Tibial nerve (tissue), 3 donors: ENCODE data around the gene OPALIN.

Experiments used
- CTCF ChIP-seq, 5 experiments: fragments of 200-600 bp in 3 of 5; fragments of 450-650 bp in 2 of 5; sonication (generic) in 3 of 5; IDR thresholded peaks; one replicate each; pipeline ENCODE4 v1.5.1; 2016 to 2019; ENCODE audit warnings: antibody characterized with exemption in 5 of 5, mild to moderate bottlenecking in 3 of 5, moderate library complexity in 2 of 5
- POLR2A ChIP-seq, 2 donors: fragments of 450-650 bp; IDR thresholded peaks; one replicate each; pipeline ENCODE4 v1.6.1; 2017; ENCODE audit warnings: antibody characterized with exemption in 2 of 2, mild to moderate bottlenecking in 2 of 2, moderate library complexity in 2 of 2

GRCh38 chr10:96352027-96352426 is 6.8 kb downstream of the OPALIN start:
- TF ChIP-seq POLR2A (IDR thresholded peaks at IDR 0.05): no peak
- no peak for TF ChIP-seq CTCF (IDR thresholded peaks at IDR 0.05)
